Epidermal melanocyte (primary cell): Measurements from ENCODE around the gene PARD6G.
"Not testable (repeated sequence)": the region's sequence is repeated elsewhere in the genome, so short reads cannot be mapped to it uniquely, and the experiment has no call there.

ENCODE experiments used
- DNase-seq: peaks from one replicate; pipeline ENCODE4 v3.0.0; 2011; ENCODE audit warnings: low spot score; ENCODE audit not compliant: insufficient read length

PARD6G gene

DNA sequence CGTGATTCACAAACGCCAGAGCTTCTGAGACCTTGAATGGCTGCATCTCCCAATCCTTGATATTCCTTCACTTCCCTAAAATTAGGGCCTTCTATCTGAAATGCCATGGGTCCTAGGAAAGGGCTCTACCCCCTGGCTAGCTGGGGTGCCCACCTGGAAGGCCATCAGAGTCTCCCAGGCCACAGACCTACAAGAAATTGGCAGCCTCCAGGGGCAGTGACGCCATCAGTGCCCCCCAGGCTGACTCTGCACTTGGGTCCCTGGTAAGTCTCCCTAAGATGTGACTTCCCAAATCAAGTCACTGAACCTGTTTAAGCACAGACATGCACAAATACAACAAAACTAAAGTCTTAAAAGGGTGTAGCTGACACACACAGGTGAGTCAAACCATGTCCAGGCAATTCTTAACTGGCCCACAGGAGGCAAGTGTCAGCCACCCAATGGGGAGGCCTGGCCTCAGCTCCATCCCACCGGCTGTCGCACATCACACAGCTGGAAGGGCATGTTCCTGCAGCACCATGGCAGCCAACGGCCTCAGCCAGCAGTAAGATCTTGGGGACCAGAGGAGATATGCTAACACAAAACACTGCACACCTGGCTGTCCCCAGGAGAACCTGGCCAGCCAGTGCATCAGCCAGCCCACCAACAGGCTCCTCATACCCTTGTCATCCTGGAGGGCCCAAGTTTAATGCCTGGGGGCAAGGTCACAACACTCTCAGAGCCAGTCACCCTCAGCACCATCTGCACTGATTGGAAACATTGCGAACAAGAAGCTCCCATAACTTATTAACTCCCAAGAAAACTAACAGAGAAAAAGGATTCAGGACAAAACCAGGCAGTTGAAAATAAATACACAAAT lies 5.2 kb downstream of the PARD6G start:
- DNase-seq: no peak

DNA sequence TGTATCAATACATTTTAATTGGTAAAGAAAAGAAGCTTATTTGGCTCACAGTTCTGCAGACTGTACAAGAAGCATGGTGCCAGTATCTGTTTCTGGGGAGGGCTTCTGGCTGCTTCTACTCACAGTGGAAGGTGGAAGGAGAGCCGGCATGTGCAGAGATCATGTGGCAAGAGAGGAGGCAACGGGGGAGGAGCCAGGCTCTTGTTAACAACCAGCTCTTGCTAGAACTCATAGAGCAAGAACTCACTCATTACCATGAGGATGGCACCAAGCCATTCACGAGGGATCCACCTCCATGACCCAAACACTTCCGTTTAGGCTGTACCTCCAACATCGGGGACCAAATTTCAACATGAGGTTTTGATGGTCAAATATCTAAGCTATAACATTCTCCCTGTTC lies 7.5 kb downstream of the PARD6G start:
- DNase-seq: no peak

- no peak for DNase-seq
Observed at GRCh38 chr18:80238651-80239260, 8.6 kb downstream of the PARD6G start.

DNA sequence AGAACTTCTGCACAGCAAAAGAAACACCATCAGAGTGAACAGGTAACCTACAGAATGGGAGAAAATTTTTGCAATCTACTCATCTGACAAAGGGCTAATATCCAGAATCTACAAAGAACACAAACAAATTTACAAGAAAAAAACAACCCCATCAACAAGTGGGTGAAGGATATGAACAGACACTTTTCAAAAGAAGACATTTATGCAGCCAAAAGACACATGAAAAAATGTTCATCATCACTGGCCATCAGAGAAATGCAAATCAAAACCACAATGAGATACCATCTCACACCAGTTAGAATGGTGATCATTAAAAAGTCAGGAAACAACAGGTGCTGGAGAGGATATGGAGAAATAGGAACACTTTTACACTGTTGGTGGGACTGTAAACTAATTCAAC lies 9.8 kb downstream of the PARD6G start:
- DNase-seq: not testable (repeated sequence)

GRCh38 chr18:80234398-80234797 lies 12.9 kb downstream of the PARD6G start:
- DNase-seq: no peak

GRCh38 chr18:80233899-80234298 lies 13.4 kb downstream of the PARD6G start:
- no peak for DNase-seq

DNA sequence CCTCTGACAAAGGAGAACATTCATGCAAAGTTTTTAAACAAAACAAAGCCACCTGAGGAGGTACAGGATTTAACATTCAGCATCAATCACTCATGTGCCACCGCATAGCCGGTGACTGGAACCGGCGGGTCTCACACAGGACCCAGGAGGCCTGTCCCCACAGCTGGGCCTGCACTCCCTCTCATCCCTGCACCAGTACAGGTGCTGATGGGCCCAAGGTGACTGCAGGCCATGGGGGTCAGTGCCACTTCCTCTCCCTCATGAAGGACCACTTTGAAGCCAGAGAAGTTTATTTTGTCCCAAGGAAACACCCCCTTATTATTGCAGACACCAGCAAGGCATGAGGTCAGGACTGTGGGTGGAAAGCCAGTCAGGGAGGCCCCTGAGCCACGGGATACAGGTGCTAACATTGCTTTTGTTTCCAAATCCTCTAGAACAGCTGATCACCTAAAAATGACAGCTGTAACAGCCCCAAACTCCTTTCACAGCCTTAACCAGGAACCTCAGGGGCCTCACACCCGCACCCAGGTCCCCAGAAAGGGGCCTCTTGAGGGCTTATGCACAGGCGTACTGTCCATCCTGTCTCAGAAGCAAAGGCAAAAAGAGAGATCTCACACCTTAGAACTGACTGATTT lies 14.0 kb downstream of the PARD6G start:
- DNase-seq: no peak

GRCh38 chr18:80232710-80233109 lies 14.6 kb downstream of the PARD6G start:
- DNase-seq: no peak

- no peak for DNase-seq
Observed at GRCh38 chr18:80232030-80232429, 15.3 kb downstream of the PARD6G start.

DNA sequence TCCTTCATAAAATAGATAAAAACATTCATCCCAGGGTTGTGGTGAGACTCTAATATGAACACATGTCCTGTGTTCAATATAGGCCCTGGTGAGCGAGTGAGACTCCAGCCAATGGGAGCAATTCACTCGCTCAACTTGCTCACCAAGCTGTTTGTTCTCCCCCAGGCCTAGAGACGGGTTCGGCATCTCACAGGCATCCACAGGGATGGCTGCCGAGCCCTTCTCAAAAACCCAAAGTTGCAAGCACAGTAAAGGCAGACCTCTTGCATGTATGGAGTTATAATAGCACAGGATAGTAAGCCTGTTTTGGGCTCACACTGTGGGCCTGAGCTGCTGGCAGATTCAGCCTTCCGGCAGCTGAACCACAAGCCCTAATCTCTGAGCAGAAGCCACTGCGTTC lies 15.7 kb downstream of the PARD6G start:
- no peak for DNase-seq

DNA sequence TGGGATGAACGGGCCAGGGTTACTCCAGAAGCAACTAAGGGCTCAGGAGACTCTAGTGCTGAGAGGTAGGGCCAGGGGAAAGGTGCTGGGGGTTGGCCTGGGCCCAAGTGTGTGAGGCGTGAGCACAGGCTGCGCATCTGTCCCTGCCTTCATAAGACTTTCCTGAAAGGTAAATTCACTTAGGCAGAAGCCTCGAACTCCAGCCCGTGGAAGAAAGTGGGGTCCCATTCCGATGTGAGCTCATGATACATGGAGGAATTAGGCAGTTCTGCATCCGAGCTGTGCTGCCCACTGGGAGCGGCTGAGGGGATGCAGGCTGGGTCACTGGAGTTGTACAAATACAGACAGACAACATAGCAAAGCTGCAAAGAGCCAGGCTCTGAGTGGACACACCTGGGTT lies 16.2 kb downstream of the PARD6G start:
- DNase-seq: no peak

DNA sequence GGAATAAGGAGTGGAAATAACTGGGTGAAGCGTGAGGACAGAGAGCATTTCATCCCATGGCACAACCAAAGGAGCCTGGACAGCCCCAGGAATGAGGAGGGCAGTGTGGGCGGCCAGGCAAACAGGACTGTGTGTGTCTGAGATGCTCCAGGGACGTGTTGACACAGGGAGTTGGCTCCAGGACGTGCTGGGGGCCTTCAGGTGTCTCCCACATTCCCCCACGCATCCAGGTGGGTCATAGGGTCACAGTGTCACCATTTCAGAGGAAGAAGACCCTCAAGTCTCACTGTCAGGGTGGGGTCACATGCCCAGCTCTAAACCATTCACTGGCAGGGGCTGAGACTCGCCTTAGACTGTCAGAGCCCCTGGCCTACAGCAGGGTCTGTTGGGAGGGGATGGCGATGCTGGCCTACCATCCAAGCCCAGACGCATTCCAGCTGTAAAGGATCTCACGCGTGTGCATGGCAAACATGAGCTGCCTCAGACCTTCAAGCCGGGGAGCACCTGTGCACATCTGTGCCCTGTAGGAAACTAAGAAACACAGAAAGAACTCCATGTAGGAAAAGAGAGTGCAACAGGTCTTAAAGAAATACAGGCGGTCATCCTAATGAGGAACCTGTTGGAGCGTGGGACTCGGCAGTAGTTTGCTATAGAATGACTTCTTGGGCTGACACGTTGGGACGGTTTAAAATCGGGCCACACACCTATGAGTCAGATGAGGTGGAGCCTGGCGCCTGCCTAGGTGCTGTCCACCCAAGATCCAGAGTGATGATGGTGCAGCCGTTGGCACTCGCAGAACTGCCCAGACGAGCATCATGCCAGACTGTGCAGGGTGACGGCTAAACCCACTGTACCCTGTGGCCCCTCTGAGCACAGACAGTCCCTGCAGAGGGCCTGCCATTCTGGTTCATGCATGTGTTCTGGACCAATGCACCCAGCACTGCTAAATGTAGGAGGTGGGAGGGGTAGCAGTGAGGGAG lies 17.3 kb downstream of the PARD6G start:
- no peak for DNase-seq

- no peak for DNase-seq
Observed at GRCh38 chr18:80229363-80229762, 18.0 kb downstream of the PARD6G start.

DNA sequence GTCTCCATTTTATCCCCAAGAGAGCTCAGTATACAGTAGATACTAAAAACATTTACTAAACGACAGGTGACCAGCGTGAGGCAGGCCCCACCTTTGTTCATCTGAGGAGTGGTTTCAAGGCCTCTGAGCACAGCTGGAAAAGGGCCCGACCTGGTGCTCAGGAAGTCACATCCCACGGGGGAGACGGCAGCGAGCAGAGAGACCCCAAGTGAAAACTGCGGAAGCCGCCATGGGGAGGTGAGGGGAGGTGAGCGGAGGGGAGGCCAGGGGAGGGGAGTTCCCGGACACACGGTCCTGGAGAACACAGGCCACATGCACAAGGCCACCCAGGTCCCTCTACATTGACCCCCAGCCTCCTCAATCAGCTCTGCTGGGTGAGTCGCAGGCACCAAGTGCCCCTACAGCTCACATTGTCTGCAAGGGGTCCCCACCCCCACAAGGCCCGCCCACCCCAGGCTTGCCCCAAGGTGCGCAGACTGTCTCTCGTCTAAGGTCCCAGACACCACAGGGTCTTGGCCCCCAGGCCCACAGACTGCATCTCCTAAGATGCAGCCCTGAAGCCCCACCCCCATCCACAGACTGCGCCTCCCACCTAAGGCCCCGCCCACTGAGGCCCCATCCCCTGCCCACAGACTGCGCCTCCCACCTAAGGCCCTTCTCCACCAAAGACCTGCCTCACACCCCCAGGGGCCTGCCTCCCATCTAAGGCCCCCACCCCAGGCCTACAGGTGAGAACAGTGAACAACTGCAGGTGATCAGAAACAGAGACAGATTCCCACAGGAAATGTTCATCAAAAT lies 19.1 kb downstream of the PARD6G start:
- DNase-seq: no peak

DNA sequence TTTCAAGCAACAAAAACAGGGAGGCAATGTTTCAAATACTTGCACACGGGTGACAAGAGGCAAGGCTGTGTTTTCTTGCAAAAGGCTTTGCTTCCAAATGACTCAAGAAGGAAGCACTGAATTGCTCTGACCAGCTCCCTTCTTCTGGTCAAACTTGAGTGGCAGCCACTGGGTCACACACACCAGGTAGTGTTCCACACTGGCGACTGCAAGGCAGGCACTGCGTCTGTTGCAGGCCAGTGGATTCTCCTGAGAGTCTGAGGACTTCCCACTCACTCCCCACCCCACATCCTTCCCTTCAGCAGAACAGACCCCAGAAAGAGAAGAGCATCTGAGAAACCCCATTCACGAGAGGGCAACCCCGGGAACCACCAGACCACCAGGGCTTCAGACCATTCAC lies 19.8 kb downstream of the PARD6G start:
- no peak for DNase-seq

DNA sequence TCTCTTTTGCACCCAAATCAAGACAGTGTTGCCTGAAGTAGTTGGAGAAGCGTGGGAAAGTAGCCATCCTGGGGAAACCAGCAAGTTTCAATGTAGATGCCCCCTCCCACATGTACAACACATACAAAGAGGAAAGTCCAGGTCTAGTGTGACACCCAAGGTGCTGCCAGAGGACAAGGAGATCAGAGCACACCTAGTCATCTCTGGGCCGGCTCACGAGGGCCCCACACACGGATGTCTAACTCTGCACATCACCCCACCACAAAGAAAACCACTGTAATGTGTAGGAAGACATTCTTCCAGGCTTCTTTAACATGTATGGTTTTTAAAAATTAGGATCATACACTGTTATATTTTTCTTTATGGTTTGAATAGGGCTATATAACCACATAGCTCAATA lies 21.6 kb downstream of the PARD6G start:
- no peak for DNase-seq

DNA sequence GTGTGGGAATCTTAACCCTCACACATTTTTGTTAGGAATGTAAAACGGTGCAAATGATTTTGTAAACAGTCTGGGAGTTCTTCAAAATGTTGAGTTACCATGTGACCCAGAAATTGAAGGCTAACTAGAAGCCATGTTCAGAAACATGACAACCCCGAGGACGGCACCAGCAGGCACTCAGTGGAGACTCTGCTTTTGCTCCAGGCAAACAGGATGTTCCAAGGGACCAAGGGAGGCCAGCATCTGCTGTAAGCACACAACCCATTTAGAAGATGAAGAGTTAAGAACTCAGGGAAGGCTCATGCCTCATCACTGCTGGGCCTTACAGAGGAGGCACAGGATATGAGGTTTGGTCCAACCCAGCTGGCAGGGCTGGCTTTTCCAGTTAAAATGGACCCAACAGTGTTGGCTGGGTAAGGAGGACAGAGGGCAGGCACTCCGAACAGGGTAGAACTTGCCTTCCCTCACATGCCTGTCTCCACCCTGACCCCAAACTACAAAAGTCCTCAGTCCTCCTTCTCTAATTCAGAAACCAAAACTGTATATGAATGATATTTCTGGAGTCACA lies 23.6 kb downstream of the PARD6G start:
- no peak for DNase-seq

DNA sequence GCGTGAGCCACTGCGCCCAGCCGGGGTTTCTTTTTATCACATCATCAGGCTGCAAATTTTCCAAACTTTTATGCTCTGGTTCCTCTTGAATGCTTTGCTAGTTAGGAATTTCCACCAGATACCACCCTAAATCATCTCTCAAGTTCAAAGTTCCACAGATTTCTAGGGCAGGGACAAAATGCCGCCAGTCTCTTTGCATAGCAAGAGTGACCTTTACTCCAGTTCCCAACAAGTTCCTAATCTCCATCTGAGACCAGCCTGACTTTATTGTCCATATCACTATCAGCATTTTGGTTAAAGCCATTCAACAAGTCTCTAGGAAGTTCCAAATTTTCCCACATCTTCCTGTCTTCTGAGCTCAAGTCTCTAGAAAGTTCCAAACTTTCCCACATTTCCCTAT lies 27.8 kb downstream of the PARD6G start:
- not testable (repeated sequence) for DNase-seq

- no peak for DNase-seq
Observed at GRCh38 chr18:80218341-80219227, 28.7 kb downstream of the PARD6G start.
